SU-DHL-6 (cell line): ENCODE data around the gene PRIMPOL.

Experiments used
- EZH2phosphoT487 ChIP-seq: fragments of 200-600 bp; sonication (generic), shearing (Covaris generic); conservative IDR thresholded peaks from 2 replicates; pipeline ENCODE4 v1.6.1; 2018; ENCODE audit warnings: mild to moderate bottlenecking, antibody characterized with exemption, low read length, moderate library complexity, mixed read lengths
- TF ChIP-seq, protein P1 (sequence below): fragments of 200-600 bp; sonication (generic); IDR thresholded peaks from one replicate; pipeline ENCODE4 v1.5.1; 2017; ENCODE audit warnings: antibody characterized with exemption, mild to moderate bottlenecking, low read length, moderate library complexity; ENCODE audit not compliant: insufficient read depth, poor library complexity, severe bottlenecking

DNA sequence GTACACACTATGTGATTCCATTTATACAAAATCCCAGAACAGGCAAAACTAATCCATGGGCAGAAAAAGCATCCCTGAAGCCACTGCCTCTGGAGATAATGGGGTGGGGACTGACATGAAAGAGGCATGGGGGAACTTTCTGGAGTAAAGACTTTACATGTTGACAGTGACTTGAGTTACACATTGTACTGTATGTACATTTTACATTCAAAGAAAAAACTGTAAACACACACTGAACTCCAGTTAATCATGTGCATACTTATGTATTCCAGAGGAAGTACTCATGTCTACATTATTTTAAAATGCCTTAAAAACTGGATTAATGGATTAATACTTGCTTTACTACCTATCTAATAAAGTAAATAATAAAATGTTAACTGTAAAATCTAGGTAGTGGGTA, 62.8 kb downstream of the PRIMPOL start:
- no peak for TF ChIP-seq EZH2phosphoT487
- TF ChIP-seq, protein P1, sequence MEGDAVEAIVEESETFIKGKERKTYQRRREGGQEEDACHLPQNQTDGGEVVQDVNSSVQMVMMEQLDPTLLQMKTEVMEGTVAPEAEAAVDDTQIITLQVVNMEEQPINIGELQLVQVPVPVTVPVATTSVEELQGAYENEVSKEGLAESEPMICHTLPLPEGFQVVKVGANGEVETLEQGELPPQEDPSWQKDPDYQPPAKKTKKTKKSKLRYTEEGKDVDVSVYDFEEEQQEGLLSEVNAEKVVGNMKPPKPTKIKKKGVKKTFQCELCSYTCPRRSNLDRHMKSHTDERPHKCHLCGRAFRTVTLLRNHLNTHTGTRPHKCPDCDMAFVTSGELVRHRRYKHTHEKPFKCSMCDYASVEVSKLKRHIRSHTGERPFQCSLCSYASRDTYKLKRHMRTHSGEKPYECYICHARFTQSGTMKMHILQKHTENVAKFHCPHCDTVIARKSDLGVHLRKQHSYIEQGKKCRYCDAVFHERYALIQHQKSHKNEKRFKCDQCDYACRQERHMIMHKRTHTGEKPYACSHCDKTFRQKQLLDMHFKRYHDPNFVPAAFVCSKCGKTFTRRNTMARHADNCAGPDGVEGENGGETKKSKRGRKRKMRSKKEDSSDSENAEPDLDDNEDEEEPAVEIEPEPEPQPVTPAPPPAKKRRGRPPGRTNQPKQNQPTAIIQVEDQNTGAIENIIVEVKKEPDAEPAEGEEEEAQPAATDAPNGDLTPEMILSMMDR, result no peak
